Activated CD4-positive, CD25-positive, alpha-beta regulatory T cell treated with anti-CD3 and anti-CD28 coated beads, Interleukin-2, amount 50 U/mL, for 16 hours (primary cell): Measurements from ENCODE around the gene SPTLC3.

Experiments used
- DNase-seq: peaks from one replicate; pipeline ENCODE4 v3.0.0-alpha.2; 2020; ENCODE audit warnings: low read depth, low spot score

Gene SPTLC3

GRCh38 chr20:13031751-13032150 is 23.0 kb downstream of the SPTLC3 start:
- DNase-seq: no peak

DNA sequence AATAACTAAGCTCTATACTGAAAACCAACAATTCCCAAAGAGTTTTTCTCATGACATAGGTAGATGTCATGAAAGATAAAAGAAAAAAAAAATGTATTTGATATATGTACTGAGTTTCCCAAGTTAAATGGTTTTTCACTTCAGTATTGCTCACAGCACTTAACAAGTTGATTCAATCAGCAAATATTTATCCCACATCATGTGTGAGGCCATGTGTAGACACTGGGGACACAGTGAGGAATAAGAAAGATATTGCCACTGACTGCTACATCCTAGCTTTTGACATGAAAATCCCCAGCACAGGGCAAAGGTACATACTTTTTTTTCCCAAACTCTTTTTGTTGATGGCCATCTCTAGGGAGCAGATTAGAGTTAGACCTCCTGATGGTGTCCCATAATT is 25.3 kb downstream of the SPTLC3 start:
- DNase-seq: no peak

- no peak for DNase-seq
Observed at GRCh38 chr20:13034936-13035335, 26.2 kb downstream of the SPTLC3 start.

DNA sequence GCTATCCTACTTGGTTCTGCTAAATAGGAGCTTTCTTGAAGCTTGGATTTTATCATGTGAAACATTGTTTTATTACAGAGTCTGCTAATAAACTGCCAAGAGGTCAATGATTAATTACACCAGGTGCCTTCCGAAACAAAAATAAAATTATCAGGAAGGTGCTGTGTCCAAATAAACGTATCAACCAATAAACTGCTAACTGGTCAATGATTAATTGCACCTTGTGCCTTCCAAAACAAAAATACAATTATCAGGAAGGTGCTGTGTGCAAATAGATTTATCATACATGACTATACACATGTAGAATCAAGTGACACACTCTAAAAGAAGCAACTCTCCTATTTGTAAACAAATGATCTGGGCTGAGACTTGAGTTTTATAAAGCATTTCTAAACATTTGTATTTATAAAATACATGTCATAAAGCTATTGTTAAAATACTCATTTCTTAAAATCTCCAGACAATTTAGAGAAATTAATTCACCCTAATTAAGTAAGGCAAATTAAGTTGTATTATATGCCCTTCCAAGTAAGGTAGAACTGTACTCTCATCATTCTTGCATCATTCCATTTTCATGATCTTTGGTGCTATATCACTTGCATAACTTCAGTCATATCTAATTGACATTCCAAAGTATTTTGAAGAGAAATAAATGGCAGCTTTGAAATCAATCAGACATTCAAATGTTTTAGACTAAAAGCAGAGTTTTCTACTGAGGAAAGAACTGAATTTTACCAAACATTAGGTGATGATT is 26.8 kb downstream of the SPTLC3 start:
- DNase-seq: no peak

GRCh38 chr20:13037727-13038126 is 29.0 kb downstream of the SPTLC3 start:
- DNase-seq: no peak

- no peak for DNase-seq
Observed at GRCh38 chr20:13041574-13042457, 33.0 kb downstream of the SPTLC3 start.

GRCh38 chr20:13042458-13042794 is 33.7 kb downstream of the SPTLC3 start:
- DNase-seq: no peak

- no peak for DNase-seq
Observed at GRCh38 chr20:13046409-13046808, 37.6 kb downstream of the SPTLC3 start.

GRCh38 chr20:13054011-13054410 is 45.2 kb downstream of the SPTLC3 start:
- no peak for DNase-seq

- no peak for DNase-seq
Observed at GRCh38 chr20:13058666-13059389, 50.1 kb downstream of the SPTLC3 start.

- DNase-seq: no peak
Observed at GRCh38 chr20:13059398-13060136, 50.8 kb downstream of the SPTLC3 start.

DNA sequence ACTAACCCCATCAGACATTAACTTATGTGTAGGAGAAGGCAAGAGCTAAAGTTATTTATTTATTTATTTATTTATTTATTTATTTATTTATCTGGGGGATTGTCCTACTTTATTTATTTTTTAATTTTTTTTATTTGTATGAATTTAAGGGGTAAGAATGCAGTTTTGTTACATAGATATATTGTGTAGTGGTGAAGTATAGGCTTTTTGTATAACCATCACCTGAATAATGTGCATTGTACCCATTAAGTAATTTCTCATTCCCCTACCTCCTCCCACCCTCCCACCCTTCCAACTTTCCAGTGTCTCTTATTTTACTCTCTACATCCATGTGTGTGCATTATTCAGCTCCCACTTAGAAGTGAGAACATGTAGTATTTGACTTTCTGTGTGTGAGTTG is 51.6 kb downstream of the SPTLC3 start:
- no peak for DNase-seq

GRCh38 chr20:13061381-13061780 is 52.6 kb downstream of the SPTLC3 start:
- no peak for DNase-seq

DNA sequence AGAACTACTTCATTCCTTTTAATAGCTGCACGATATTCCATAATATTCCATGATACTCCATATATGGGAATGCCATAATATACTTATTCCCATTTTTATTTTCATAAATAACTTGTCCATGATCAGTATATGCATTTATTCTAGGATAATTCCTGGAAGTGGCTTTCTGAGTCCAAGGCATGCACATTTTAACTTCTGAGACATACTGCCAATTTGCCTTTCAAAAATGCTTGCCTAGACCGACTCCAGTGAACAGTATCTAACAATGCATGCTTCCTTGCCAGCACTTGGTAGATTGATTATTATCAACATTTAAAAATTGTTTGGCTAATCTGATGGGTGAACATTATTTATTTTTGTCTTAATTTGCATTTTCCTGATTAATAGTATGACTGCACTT is 54.0 kb downstream of the SPTLC3 start:
- DNase-seq: no peak

DNA sequence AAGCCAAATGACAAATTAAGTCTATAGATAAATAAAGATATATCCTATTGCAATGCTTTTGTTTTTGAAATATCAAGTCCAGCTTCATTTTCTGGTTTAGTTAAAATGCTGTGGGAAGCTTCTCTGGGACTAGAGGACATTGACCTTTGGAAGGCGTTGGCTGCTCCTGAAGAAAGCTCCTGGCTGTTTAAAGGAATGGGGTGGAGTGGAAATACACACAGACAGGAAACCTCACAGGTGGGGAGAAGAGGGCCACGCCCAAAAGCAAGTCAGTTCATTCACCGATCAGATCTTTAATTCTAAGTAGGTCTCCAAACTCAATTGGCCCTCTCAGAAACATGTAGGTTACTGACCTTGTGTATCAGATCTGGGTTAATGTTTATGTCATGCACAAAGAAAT is 59.6 kb downstream of the SPTLC3 start:
- DNase-seq: no peak

- DNase-seq: no peak
Observed at GRCh38 chr20:13081877-13082276, 73.1 kb downstream of the SPTLC3 start.

GRCh38 chr20:13082378-13082777 is 73.6 kb downstream of the SPTLC3 start:
- DNase-seq: no peak

DNA sequence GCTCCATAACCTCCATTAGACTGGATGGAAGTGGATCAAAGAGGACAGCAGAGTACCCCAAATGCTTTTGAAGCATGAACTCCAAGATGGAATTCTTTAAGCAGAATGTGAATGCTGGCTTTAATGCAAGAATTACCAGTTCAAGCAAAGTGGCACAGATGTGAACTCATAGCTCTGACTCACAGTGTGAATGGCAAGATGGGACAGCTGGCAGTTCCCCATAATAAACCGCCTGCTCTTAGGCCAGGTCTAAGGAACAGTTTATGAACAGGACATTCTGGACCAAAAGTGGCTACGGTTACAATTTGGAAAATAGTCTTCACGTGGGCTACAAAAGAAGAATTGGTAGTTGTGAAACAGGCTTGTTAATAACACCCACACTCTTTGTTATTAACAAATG is 76.5 kb downstream of the SPTLC3 start:
- DNase-seq: no peak

GRCh38 chr20:13089950-13090469 is 81.2 kb downstream of the SPTLC3 start:
- DNase-seq: no peak

GRCh38 chr20:13092111-13092510 is 83.3 kb downstream of the SPTLC3 start:
- no peak for DNase-seq

DNA sequence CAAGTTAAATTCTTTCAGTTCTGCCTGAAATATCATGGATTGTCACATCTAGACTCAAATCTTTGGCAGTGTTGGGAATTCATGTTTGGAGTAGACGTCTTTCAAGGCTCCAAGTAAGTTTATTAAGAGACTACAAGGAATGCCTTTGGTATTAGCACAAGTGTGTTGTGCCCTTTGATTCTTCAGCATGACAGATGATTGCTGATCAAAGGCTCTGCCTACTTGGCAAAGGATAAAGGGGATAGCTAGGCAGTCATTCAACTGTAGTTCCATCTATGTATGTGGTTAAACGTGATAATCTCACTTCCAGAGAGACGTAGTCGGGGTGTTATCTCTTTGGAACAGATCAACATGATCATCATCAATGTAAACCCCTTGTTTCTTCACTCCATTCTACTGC is 86.2 kb downstream of the SPTLC3 start:
- DNase-seq: no peak
